ENCODE measurements around the gene SLC2A6.
A peak's percentile ranks its signal among the peaks of the same experiment; 100 is the strongest.
"Not testable (repeated sequence)": the region's sequence is repeated elsewhere in the genome, so short reads cannot be mapped to it uniquely, and the experiment has no call there.

SLC2A6 gene

GRCh38 chr9:133459476-133460404 is 19.2 kb downstream of the SLC2A6 start, which contains the start of gene CACFD1:
Gene CACFD1, plus strand, starts transcription at chr9:133459978. Its CDS starts 89 bp downstream, at chr9:133460067.
- peak; percentile 83 for DNase-seq

DNA sequence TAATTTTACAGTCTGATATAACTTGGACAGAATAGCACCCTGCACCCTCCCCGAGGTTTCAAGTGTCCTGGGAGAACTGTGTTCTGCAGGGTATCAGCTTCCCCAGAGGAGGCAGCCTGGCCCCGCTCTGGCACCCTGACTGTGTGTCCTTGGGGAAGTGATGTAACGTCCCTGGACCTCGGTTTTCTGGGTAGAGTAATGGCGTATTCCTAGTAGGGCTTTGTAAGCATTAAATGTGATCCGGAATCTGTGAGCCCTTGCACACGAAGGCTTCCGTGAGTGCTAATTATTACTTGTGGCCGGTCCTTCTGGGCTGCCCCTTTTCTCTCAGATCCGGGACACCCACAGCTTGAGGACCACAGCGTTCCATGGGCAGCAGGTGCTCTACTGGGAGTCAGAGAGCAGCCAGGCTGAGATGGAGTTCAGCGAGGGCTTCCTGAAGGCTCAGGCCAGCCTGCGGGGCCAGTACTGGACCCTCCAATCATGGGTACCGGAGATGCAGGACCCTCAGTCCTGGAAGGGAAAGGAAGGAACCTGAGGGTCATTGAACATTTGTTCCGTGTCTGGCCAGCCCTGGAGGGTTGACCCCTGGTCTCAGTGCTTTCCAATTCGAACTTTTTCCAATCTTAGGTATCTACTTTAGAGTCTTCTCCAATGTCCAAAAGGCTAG is 20.1 kb downstream of the SLC2A6 start:
- DNase-seq: no peak

DNA sequence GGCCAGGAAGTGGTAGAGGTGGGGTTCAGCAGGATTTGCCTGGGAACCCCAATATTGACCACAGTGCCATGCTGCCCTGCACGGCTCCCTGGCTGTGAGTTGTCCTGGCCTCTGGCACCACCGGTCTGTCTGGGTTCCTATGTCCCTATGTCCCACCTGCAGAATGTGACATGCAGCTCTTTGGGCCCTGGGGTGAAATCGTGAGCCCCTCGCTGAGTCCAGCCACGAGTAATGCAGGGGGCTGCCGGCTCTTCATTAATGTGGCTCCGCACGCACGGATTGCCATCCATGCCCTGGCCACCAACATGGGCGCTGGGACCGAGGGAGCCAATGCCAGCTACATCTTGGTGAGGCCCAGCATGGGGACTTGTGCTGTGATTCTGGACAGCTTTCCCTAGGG is 21.2 kb downstream of the SLC2A6 start:
- DNase-seq: no peak

- DNase-seq: no peak
Observed at GRCh38 chr9:133457233-133457632, 21.7 kb downstream of the SLC2A6 start.

DNA sequence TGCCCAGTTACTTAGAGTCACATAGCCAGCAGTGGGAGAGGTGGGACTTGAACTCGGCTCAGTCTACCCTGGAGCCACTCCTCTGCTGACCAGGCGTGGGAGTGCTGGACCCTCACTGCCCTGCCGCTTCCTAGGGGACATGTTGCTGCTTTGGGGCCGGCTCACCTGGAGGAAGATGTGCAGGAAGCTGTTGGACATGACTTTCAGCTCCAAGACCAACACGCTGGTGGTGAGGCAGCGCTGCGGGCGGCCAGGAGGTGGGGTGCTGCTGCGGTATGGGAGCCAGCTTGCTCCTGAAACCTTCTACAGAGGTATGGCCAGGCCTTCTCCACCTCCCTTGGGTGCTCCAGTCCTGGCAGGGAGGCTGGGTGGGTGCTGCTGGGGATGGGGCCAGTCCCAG is 22.5 kb downstream of the SLC2A6 start:
- DNase-seq: no peak

DNA sequence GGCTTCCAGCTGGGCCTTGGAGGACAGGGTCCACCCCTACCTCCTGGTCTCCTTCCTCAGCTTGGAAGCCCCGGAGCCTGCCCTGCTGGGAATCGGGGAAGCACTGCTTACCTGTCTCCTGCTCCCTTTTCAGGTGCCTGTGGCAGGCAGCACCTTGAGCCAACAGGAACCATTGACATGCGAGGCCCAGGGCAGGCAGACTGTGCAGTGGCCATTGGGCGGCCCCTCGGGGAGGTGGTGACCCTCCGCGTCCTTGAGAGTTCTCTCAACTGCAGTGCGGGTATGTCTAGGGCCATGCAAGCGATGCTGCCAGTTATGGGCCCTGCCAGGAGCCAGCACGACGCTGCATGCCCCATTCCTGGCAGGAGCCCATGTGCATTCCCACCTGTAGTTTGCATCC is 23.0 kb downstream of the SLC2A6 start:
- no peak for DNase-seq

GRCh38 chr9:133454943-133455673 is 23.8 kb downstream of the SLC2A6 start:
- no peak for DNase-seq

DNA sequence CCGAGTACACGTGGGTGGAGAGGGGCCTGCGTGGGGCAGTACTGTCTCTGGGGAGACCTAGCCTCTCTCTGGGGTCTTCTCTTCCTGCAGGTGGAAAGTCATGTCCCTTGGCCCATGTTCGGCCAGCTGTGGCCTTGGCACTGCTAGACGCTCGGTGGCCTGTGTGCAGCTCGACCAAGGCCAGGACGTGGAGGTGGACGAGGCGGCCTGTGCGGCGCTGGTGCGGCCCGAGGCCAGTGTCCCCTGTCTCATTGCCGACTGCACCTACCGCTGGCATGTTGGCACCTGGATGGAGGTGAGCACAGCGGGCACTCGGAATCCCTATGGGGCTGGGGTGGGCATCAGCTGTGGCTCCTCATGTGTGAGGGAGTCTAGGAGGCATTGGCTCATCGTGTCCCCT is 24.6 kb downstream of the SLC2A6 start:
- DNase-seq: no peak

DNA sequence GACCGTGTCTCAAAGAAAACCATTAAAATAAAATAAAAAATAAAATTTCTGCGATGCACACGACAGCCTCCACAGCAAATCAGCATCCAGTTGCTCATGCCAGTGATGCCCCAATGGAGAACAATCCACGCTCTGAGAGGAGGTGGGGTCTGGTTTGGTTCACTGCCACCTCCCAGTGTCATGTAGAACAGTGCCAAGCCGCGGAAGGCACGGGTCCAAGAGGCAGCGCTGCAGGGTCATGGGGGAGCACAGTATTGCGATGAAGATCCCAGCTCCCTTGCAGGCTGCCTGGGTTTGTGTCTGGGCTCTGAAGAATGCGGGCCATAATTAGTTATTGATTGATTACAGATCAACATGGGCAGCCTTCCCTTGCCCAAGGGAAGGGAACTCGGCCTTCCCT is 25.2 kb downstream of the SLC2A6 start:
- DNase-seq: no peak

DNA sequence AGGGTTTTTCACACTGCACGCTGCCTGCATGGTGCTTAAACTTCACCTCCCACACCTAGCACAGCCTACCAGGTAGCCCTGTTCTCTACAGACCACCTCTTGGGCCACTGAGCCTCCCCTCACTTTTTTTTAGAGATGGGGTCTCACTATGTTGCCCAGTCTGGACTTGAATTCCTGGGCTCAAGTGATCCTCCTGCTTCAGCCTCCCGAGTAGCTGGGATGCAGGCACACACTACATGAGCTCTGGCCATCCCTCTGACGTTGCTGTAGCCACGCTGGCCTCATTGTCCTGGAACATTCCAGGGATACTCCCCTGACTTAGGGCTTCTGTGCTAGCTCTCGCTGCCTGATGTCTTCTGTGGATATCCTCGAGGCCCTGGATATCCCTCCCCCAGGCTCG is 26.3 kb downstream of the SLC2A6 start:
- DNase-seq: no peak

- not testable (repeated sequence) for DNase-seq
Observed at GRCh38 chr9:133451865-133452264, 27.0 kb downstream of the SLC2A6 start.

DNA sequence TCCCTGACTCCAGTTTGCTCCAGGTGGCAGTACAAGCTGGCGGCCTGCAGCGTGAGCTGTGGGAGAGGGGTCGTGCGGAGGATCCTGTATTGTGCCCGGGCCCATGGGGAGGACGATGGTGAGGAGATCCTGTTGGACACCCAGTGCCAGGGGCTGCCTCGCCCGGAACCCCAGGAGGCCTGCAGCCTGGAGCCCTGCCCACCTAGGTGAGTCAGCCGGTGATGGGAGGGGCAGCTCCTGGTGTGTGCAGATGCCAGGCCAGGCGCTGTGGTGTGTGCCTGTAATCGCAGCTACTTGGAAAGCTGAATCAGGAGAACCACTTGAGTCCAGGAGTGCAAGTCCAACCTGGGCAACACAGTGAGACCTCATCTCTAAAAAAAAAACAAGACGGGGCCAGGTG is 29.1 kb downstream of the SLC2A6 start:
- DNase-seq: no peak

DNA sequence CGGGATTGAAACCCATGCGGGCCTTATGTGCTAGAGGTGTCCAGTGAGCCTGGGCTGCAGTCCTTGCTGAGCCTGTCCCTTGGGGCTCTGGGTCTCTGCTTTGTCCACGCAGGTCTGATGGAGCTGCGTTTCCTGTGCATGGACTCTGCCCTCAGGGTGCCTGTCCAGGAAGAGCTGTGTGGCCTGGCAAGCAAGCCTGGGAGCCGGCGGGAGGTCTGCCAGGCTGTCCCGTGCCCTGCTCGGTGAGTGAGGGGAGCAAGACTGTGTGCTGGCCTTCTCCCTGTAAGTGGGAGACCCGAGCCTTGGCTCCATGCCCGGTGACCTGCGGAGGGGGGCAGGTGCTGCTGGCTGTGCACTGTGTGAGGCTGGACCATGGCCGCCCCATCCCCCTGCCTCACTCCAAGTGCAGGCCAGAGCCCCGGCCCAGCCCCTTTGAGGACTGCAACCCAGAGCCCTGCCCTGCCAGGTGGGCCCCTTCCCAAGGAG is 30.4 kb downstream of the SLC2A6 start:
- DNase-seq: no peak

DNA sequence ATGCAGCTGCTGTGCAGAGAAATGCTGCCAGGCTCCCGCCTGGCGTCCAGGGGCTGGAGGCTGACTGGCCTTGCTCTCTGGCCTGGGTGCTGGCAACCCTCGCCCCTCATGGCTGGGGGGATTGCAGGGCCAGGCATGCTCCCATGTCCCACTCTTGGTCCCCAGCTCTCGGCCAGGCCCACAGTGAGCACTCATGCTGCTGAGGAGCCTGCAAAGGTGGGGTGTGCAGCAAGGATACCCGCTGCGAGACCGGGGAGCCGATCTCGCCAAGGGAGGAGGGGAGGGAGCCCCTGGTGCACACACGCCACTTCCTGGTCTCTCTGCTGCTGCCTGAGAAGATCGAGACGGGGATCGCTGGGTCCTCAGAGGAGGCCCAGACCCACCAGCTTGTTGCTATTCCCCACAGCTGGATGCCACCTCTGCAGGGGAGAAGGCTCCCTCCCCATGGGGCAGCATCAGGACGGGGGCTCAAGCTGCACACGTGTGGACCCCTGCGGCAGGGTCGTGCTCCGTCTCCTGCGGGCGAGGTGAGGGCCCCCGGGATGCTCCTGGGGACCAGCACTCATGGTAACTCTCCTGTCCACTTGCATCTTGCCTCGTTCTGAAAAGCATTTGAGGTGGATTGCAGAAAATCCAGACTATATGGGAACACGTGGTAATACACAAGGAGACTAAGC is 33.5 kb downstream of the SLC2A6 start:
- no peak for DNase-seq

DNA sequence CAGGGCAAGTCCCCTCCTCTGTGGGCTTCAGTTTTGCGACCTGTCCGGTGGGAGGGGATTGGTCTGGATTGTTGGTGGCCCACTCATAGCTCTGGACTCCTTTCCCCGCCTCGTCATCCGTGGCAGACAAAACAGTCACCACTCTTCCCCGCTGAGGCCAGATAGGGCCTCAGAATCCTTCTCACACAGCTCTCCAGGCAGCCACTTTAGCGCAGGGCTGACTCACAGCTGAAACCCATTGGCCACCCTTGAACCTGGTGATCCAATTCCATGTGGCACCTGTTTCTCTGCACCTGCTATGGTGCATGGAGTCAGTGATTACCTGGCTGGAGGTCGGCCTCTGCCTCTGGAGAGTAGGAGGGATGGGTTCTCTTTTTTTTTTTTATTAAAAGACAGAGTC is 34.9 kb downstream of the SLC2A6 start:
- no peak for DNase-seq

GRCh38 chr9:133443248-133443647 is 35.7 kb downstream of the SLC2A6 start:
- no peak for DNase-seq

DNA sequence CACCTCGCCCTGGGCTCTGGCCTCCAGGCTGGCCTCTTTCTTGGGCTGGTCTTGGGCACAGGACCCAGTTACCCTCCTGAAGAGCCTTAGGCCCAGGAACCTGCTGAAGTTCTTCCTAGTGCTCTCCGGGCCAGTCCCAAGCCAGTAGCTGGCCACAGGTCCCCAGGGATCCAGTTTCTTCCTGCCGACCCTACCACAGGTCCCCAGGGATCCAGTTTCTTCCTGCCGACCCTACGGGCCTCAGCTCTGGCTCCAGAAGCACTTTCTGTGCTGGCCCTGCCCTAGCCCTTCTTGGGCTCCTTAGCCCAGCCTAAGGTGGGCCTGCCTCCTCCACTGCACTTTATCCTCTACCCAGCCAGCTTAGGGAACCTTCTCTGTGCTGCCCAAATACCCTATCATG is 37.3 kb downstream of the SLC2A6 start:
- DNase-seq: no peak

GRCh38 chr9:133440874-133441273 is 38.0 kb downstream of the SLC2A6 start:
- DNase-seq: no peak

DNA sequence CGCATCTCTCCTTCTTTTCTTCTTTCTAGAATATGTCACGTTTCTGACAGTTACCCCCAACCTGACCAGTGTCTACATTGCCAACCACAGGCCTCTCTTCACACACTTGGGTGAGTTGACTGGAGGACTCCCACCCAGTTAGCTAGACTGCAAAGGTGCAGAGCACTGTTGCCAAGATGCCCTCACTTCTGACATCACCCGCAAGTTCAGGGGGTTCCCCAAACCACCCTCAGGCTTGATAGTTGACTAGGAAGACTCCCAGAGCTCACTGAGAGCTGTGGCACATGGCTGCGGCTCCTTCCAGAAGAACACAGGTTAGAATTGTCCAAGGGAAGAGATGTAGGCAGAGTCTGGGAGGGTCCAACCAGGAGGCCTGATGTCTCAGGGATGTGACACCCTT is 39.6 kb downstream of the SLC2A6 start:
- DNase-seq: no peak

- DNase-seq: no peak
Observed at GRCh38 chr9:133437753-133438531, 41.0 kb downstream of the SLC2A6 start.

- no peak for DNase-seq
Observed at GRCh38 chr9:133436681-133437080, 42.2 kb downstream of the SLC2A6 start.

DNA sequence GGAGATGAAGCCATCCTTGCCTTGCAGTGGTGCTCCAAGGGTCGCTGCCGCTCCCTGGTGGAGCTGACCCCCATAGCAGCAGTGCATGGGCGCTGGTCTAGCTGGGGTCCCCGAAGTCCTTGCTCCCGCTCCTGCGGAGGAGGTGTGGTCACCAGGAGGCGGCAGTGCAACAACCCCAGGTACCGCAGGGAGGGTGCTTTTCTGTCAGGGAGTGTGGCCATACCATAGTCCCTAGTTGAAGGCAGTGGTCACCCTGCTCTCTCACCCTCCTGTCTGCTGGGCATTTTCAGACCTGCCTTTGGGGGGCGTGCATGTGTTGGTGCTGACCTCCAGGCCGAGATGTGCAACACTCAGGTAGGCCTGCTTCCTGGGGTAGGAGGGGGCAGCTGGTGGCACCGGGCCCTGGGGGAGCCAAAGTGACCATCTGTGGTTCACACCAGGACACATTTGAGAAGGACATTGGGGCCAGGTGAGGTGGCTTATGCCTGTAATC is 45.5 kb downstream of the SLC2A6 start:
- DNase-seq: no peak
